Occipital lobe (tissue), 2 donors: Measurements from ENCODE around the gene RALGAPA1. TPM values are rescaled to one million over a fixed set of nuclear protein-coding genes. Genes with fewer than 3 reads are reported as not detected.
"Not testable (repeated sequence)": the region's sequence is repeated elsewhere in the genome, so short reads cannot be mapped to it uniquely, and the experiment has no call there.

Experiments
- DNase-seq: peaks from one replicate; lab custom pipeline; 2025; lab: John Stamatoyannopoulos, UW
- total RNA-seq: library from RNA; depleted of rRNA; stranded (reverse); fragments of >200 nt; gene quantifications from one replicate; pipeline ENCODE4 v1.2.3, GENCODE V29; 2014

The RALGAPA1 gene
- total RNA-seq, 1 donor from 2014 or later = 211 TPM

DNA sequence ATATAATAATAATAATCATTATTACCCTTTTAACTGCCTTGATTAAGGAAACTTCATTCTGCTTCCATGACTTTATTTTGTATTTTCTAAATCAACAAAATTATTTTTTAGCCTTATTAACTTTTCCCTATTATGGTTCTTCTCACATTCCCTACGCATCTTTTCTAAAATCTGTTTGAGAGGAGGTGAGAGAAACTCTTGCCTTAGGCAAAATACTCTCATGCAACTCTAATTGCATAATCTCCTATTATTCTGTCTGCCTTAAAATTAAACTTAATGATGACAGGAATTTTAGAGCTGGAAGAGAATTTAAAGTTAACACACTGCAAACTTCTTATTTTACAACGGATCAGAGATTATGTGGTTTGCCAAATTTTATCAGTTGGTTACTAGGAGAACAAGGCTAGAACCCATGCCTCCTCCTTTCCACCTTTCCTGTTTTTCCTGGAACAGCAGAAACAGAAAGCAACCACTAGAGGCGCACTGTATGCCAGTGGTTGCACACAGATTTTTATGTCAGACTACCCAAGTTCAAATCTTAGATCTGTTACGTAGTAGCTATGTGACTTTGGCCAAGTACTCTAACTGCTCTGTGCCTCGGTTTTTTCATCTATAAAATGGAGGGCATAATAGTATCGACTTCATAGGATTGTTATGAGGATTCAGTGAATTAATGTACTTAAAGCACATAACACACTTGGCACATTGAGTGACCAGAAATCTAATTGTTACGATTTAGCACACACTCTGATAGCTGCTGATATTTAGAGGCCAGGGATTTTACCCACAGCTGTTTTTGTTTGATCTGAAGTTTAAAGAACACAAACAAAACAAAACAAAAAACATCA, 12.7 kb upstream of the RALGAPA1 start:
- DNase-seq = no peak

DNA sequence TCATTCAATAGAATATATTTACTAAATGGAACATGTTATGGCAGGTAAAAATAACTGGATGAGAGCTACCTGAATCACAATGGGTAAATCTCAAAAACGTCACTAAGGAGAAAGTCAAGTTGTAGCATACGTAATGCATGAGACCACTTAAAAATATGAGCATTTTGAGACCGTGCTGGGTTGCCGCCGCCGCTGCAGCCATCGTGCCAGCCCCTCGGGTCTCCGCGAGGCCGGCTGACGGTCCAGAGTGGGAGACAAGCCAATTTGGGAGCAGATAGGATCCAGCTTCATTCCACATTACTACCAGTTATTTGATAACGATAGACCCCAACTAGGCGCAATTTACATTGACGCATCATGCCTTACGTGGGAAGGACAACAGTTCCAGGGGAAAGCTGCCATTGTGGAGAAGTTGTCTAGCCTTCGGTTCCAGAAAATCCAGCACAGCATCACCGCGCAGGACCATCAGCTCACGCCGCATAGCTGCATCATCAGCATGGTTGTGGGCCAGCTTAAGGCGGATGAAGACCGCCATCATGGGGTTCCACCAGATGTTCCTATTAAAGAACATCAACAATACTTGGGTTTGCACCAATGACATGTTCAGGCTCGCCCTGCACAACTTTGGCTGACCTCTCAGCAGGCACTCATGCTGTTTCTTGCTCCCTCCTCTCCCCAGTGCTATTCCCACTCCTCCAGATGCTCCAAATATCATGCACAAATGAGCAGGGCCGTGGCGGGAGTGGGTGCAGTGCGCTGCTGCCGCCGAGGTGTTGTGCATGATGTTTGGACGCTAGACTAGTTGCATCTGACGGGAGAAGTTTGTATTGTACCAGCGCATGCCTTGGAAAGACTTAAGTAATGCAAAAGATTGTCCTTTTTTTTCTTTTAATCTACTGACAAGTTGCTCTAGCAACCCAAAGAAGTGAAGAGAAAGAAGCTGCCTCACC, 10.8 kb upstream of the RALGAPA1 start:
- no peak for DNase-seq

DNA sequence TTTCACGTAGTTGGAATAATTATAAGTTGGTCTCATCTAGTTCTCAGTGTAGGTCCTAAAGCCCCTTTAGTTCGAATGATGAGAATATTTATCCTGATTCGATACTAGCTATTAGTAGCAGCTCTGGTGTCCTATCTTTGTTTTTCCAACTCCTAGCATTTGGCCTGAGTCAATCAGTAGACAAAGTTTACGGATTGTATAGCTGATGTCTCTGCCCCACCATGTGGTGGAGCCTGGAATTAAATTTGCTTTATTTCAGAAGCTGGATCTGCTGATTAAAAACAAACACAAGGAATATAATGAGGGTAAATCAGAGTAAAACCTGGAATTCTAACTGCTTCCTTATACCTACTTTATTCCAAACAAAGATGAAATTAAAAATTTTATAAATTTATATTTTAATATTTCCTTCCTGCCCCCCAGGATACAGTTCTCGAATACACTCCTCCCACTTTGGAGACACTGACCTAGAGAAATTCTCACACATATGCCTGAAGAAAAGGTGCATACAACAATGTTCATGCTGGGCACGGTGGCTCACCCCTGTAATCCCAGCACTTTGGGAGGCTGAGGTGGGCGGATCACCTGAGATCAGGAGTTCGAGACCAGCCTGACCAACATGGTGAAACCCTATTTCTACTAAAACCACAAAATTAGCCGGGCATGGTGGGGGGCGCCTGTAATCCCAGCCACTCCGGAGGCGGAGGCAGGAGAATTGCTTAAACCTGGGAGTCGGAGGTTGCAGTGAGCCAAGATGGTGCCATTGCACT, 9.4 kb upstream of the RALGAPA1 start:
- no peak for DNase-seq

DNA sequence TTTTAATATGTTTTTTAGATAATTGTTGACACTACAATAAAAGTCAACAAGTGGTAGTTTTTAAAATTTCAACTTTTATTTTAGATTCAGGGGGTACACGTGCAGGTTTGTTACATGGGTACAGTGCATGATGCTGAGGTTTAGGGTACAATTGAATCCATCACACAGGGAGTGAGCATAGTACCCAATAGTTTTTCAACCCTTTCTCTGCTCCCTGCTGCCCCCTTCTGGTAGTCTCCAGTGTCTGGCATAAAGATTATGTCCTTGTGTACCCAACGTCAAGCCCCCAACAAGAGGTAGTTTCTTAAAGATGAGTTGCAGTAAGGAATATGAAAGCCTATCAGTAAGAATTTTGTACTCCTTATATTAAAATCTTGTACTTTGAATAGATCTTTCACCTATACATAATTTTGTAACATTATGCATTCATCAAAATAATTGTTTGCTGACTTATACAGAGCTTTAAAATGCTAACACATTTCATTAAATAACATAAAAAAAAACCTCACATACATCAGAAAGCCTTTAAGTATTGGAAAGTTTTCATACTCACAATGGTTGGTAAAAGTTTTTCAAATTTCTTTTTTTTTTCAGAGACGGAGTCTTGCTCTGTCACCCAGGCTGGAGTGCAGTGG, 5.4 kb upstream of the RALGAPA1 start:
- DNase-seq = no peak

- DNase-seq = no peak
These were observed 1.9 kb upstream of the RALGAPA1 start for GRCh38 chr14:35810963-35811362.

DNA sequence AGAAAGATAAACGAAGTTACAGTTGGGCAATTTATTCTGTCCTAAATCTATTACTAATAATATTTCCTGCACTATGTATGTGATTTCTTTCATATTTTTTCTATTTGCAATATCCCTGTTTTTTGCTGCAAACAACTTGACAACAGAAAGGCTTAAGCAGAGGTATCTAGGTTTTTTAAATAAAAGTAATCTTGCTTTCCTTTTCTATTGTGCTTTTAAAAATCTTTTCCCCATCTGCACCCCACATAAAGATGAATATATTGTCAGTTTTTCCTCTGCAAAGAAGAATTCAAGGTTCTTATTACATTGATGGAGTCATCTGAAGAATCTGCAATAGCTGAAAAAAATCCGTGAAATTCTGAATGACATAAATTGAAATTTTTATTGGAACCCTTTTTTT, 502 bp upstream of the RALGAPA1 start:
- DNase-seq = no peak

GRCh38 chr14:35808076-35808637, 938 bp downstream of the RALGAPA1 start:
- no peak for DNase-seq

DNA sequence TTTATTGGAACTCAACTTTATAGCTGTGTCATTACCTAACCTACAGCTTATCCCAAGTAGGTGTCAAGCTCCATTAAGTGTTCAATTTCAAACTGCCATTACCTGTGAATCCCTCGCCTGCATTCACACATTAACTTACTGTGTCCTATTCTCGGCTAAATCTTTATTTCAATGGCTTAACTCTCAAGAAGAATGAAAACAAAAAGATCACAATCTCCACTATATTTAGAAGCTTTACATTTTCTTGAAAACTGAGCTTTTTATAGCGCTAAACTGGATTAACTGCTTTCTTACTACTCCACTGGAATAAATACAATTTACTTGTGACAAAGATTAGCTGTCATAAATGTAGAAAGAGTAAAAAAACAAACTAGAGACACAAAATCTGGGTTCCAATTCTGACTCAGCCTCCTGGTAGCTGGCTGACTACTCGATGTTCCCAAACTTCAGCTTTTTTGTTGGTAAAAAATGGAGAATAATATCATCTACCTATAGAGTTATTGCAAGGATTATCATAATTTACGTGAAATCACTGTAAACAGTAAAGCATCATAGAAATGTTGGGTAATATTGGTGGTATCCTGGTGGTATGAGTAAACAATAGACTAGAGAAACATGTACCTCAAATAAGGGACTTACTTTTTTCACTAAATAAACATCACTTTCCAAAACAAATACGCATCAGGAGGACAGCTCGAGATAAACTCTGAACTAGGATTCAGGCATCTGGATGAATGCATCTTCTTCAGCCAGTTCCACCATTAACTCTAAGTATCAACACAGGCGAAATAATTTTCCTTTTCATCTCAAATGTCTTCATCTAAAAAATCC, 1.7 kb downstream of the RALGAPA1 start:
- DNase-seq = no peak

- no peak for DNase-seq
These were observed 2.8 kb downstream of the RALGAPA1 start for GRCh38 chr14:35806006-35806907.

- no peak for DNase-seq
These were observed 11.3 kb downstream of the RALGAPA1 start for GRCh38 chr14:35797796-35798195.

GRCh38 chr14:35789651-35790050, 19.4 kb downstream of the RALGAPA1 start:
- DNase-seq = no peak

- DNase-seq = no peak
These were observed 22.2 kb downstream of the RALGAPA1 start for GRCh38 chr14:35786856-35787255.

DNA sequence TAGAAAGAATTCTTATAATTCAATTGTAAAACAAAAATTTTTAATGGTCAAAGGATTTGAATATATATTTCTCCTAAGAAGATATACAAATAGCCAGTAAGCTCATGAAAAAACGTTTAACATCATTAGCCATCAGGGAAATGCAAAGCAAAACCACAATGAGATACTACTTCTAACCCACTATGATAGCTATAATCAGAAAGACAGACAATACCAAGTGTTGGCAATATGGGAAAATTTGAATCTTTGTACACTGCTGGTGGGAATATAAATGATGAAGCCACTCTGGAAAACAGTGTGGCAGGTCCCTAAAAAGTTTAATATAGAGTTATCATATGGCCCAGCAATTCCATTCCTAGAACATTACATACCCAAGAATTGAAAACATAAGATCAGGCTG, 25.4 kb downstream of the RALGAPA1 start:
- DNase-seq = no peak

- no peak for DNase-seq
These were observed 29.7 kb downstream of the RALGAPA1 start for GRCh38 chr14:35779368-35779767.

- not testable (repeated sequence) for DNase-seq
These were observed 31.5 kb downstream of the RALGAPA1 start for GRCh38 chr14:35777550-35777949.

GRCh38 chr14:35776823-35777222, 32.3 kb downstream of the RALGAPA1 start:
- no peak for DNase-seq

DNA sequence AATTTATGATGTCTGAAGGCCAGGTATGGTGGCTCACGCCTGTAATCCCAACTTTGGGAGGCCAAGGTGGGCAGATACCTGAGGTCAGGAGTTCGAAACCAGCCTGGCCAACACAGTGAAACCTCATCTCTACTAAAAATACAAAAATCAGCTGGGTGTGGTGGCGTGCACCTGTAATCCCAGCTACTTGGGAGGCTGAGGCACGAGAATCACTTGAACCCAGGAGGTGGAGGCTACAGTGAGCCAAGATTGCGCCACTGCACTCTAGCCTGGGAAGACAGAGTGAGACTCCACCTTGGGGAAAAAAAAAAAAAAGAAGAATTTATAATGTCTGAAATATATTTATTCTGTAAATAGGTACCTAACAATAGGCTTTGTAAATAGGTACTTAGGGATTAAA, 33.0 kb downstream of the RALGAPA1 start:
- not testable (repeated sequence) for DNase-seq

GRCh38 chr14:35766700-35767082, 42.4 kb downstream of the RALGAPA1 start:
- DNase-seq = no peak
